HFF-Myc (cell line): Measurements from ENCODE around the gene LSM14A.
"Not testable (repeated sequence)": the region's sequence is repeated elsewhere in the genome, so short reads cannot be mapped to it uniquely, and the experiment has no call there.

ENCODE experiments used
- DNase-seq: peaks from one replicate; pipeline ENCODE4 v3.0.0-alpha.2; 2011; ENCODE audit warnings: low read depth; ENCODE audit errors: extremely low read depth
- H3K4me3 ChIP-seq: replicated peaks from 2 replicates; pipeline ENCODE4 v1.5.1; 2011; ENCODE audit warnings: low read depth, mild to moderate bottlenecking, control low read depth, low read length
- TF ChIP-seq, protein P1 (sequence below): IDR thresholded peaks from 2 replicates; pipeline ENCODE4 v1.5.1; 2012; ENCODE audit warnings: mild to moderate bottlenecking, low read depth, low read length, control low read depth; ENCODE audit errors: missing control alignments

The LSM14A gene

GRCh38 chr19:34165295-34165738 is 7.0 kb upstream of the LSM14A start:
- no peak overlapping the region for H3K4me3 ChIP-seq
- no peak for DNase-seq
- TF ChIP-seq, protein P1, sequence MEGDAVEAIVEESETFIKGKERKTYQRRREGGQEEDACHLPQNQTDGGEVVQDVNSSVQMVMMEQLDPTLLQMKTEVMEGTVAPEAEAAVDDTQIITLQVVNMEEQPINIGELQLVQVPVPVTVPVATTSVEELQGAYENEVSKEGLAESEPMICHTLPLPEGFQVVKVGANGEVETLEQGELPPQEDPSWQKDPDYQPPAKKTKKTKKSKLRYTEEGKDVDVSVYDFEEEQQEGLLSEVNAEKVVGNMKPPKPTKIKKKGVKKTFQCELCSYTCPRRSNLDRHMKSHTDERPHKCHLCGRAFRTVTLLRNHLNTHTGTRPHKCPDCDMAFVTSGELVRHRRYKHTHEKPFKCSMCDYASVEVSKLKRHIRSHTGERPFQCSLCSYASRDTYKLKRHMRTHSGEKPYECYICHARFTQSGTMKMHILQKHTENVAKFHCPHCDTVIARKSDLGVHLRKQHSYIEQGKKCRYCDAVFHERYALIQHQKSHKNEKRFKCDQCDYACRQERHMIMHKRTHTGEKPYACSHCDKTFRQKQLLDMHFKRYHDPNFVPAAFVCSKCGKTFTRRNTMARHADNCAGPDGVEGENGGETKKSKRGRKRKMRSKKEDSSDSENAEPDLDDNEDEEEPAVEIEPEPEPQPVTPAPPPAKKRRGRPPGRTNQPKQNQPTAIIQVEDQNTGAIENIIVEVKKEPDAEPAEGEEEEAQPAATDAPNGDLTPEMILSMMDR, result no peak

DNA sequence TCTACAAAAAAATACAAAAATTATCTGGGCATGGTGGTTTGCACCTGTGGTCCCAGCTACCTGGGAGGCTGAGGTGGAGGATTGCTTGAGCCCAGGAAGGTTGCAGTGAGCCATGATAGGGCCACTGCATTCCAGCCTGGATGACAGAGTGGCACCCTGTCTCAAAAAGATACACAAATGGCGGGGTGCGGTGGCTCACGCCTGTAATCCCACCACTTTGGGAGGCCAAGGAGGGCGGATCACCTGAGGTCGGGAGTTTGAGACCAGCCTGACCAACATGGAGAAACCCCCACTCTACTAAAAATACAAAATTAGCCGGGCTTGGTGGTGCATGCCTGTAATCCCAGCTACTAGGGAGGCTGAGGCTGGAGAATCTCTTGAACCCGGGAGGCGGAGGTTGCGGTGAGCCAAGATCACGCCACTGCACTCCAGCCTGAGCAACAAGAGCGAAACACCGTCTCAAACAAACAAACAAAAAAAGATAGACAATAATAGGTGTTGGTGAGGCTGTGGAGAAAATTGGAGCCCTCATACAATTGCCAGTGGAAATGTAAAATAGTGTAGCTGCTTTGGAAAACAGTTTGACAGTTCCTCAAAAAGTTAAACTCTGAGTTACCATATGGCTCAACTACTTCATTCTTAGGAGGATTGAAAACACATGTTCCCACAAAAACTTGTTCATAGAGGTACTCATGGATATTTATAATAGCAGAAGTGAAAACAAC is 2.7 kb upstream of the LSM14A start:
- H3K4me3 ChIP-seq, DNase-seq: not testable (repeated sequence)

- DNase-seq, result peak; percentile 59
- peak overlapping the region; percentile 74 for H3K4me3 ChIP-seq
- TF ChIP-seq, protein P1, result no peak
Observed at GRCh38 chr19:34171539-34171876, 796 bp upstream of the LSM14A start.

DNA sequence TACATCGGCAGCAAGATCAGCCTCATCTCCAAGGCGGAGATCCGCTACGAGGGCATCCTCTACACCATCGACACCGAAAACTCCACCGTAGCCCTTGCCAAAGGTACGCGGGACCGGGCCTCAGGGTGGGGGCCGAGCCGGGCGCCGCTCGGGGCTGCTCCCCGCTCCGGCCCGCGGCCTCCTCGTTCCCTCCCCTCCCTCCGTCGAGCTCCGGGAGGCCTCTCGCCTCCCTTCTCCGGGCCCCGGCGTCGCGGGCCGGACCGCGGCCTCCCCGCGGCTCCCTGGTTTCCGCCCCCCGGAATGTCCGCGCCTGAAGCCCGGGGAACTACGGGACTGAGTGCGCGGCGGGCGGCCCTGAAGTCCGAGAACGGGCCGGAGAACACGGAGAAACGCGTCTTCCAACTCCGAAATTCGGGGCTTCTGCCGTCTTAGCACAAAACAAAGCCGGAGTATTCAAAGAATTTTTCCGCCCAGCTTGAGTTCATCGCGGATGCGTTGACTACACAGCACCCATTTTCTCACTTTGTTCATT is 423 bp downstream of the LSM14A start:
- DNase-seq, result no peak
- TF ChIP-seq, protein P1, result no peak
- peak overlapping the region; percentile 74 for H3K4me3 ChIP-seq

- DNase-seq, result no peak
- H3K4me3 ChIP-seq, result peak overlapping the region; percentile 74
- TF ChIP-seq, protein P1, result no peak
Observed at GRCh38 chr19:34173193-34173956, 1.1 kb downstream of the LSM14A start.

DNA sequence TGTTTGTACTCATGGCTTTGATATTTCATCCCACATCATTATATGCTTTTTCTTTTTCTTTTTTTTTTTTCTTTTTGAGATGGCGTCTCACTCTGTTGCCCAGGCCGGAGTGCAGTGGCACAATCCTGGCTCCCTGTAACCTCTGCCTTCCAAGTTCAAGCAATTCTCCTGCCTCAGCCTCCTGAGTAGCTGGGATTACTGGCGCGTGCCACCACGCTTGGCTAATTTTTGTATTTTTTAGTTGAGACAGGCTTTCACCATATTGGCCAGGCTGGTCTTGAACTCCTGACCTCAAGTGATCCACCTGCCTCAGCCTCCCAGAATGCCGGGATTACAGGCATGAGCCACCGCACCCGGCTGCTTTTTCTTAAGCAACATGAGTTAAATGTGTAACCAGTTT is 2.9 kb downstream of the LSM14A start:
- DNase-seq, result not testable (repeated sequence)
- H3K4me3 ChIP-seq, result peak overlapping the region; percentile 74

DNA sequence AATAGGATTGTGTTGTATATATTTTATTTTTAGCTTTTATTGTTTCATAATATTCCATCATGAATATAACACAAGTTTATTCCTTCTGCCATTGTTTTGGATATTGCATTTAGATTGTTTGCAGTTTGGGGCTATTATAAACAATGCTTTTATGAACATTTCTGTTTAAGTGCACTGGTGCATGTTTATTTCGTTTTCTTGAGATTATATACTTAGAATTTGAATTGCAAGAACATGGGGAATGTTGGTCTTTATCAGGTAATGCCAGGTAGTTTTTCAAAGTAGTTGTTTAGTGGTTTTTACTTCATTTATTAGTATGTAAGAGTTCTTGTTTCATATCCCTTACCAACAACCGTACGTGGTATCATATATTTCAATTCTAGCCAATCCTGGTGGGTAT is 4.3 kb downstream of the LSM14A start:
- no peak overlapping the region; the same call in 1 of the 2 replicates for H3K4me3 ChIP-seq
- TF ChIP-seq, protein P1, result no peak
- DNase-seq, result no peak
